Type B pancreatic cell (in vitro differentiated cells): ENCODE data around the gene RFTN1. TPM values are rescaled to one million over a fixed set of nuclear protein-coding genes. Genes with fewer than 3 reads are reported as not detected.

ENCODE experiments used
- DNase-seq: peaks from one replicate; pipeline ENCODE4 v3.0.0; 2021; ENCODE audit warnings: mixed read lengths; ENCODE audit not compliant: unreplicated experiment; ENCODE audit errors: extremely low spot score
- H3K27ac Mint-ChIP-seq: 2 replicates; pipeline ENCODE4 v1.8.0; 2021; ENCODE audit warnings: mild to moderate bottlenecking, mixed read lengths
- H3K27me3 Mint-ChIP-seq: 2 replicates; pipeline ENCODE4 v1.8.0; 2021; ENCODE audit warnings: mixed read lengths
- H3K36me3 Mint-ChIP-seq: 2 replicates; pipeline ENCODE4 v1.8.0; 2021; ENCODE audit warnings: mixed read lengths
- H3K4me1 Mint-ChIP-seq: one replicate; pipeline ENCODE4 v1.8.0; 2021; ENCODE audit warnings: mixed read lengths; ENCODE audit not compliant: unreplicated experiment
- H3K4me3 Mint-ChIP-seq: 2 replicates; pipeline ENCODE4 v1.8.0; 2021; ENCODE audit warnings: mild to moderate bottlenecking, mixed read lengths
- H3K9me3 Mint-ChIP-seq: 2 replicates; pipeline ENCODE4 v1.8.0; 2021; ENCODE audit warnings: mixed read lengths
- CTCF ChIP-seq: fragments of 200-600 bp; sonication (generic); conservative IDR thresholded peaks from 2 replicates; pipeline ENCODE4 v1.5.0; 2021; ENCODE audit warnings: antibody characterized with exemption, mild to moderate bottlenecking
- total RNA-seq: library from RNA; stranded (reverse); gene quantifications from 2 replicates; pipeline ENCODE4 v1.2.1, GENCODE V29; 2021; ENCODE audit warnings: low replicate concordance

RFTN1 gene
- total RNA-seq, 1 donor from 2014 or later, result 18.3 TPM

GRCh38 chr3:16439848-16440708 lies 73.4 kb downstream of the RFTN1 start:
- TF ChIP-seq CTCF, result no peak
- Mint-ChIP-seq H3K4me1 (peaks cover 11% of the 10 kb centered on the region), H3K27me3 (no peaks in the 10 kb centered on the region), H3K4me3 (no peak overlapping the region), H3K9me3 (peaks cover 4% of the 10 kb centered on the region), H3K36me3 (no peaks in the 10 kb centered on the region), H3K27ac (no peak overlapping the region)
- DNase-seq, result no peak

- Mint-ChIP-seq H3K27me3 (no peaks in the 10 kb centered on the region), H3K9me3 (peaks cover 4% of the 10 kb centered on the region), H3K4me3 (no peak overlapping the region), H3K27ac (no peak overlapping the region), H3K4me1 (peaks cover 11% of the 10 kb centered on the region), H3K36me3 (no peaks in the 10 kb centered on the region)
- TF ChIP-seq CTCF, result no peak
- no peak for DNase-seq
These were observed 74.2 kb downstream of the RFTN1 start for GRCh38 chr3:16439163-16439847.

- DNase-seq, result no peak
- Mint-ChIP-seq H3K27ac (no peak overlapping the region), H3K27me3 (no peaks in the 10 kb centered on the region), H3K9me3 (no peaks in the 10 kb centered on the region), H3K36me3 (no peaks in the 10 kb centered on the region), H3K4me3 (no peak overlapping the region), H3K4me1 (peaks cover 11% of the 10 kb centered on the region)
- TF ChIP-seq CTCF, result no peak
These were observed 75.9 kb downstream of the RFTN1 start for GRCh38 chr3:16437640-16438039.

GRCh38 chr3:16433701-16434151 lies 79.8 kb downstream of the RFTN1 start:
- Mint-ChIP-seq H3K36me3 (no peaks in the 10 kb centered on the region), H3K27me3 (peaks cover 5% of the 10 kb centered on the region), H3K9me3 (no peaks in the 10 kb centered on the region), H3K4me1 (peaks cover 3% of the 10 kb centered on the region), H3K27ac (no peak overlapping the region), H3K4me3 (no peak overlapping the region)
- no peak for TF ChIP-seq CTCF
- no peak for DNase-seq

GRCh38 chr3:16432714-16433113 lies 80.8 kb downstream of the RFTN1 start:
- H3K9me3 Mint-ChIP-seq, result no peaks in the 10 kb centered on the region
- TF ChIP-seq CTCF, result no peak
- H3K27me3 Mint-ChIP-seq, result peaks cover 6% of the 10 kb centered on the region
- H3K4me1 Mint-ChIP-seq, result peaks cover 3% of the 10 kb centered on the region
- H3K4me3 Mint-ChIP-seq, result no peak overlapping the region
- DNase-seq, result no peak
- H3K36me3 Mint-ChIP-seq, result no peaks in the 10 kb centered on the region
- H3K27ac Mint-ChIP-seq, result no peak overlapping the region
